Mammary microvascular endothelial cell (primary cell): ENCODE measurements around the gene SMIM10L2A. TPM values are rescaled to one million over a fixed set of nuclear protein-coding genes. Genes with fewer than 3 reads are reported as not detected.

Experiments used
- total RNA-seq: library from RNA; depleted of rRNA; stranded (reverse); fragments of >200 nt; gene quantifications from 2 replicates; pipeline ENCODE4 v1.2.3, GENCODE V29; 2015

The SMIM10L2A gene
- 0.10 and 0.20 TPM in 2 replicates for total RNA-seq

DNA sequence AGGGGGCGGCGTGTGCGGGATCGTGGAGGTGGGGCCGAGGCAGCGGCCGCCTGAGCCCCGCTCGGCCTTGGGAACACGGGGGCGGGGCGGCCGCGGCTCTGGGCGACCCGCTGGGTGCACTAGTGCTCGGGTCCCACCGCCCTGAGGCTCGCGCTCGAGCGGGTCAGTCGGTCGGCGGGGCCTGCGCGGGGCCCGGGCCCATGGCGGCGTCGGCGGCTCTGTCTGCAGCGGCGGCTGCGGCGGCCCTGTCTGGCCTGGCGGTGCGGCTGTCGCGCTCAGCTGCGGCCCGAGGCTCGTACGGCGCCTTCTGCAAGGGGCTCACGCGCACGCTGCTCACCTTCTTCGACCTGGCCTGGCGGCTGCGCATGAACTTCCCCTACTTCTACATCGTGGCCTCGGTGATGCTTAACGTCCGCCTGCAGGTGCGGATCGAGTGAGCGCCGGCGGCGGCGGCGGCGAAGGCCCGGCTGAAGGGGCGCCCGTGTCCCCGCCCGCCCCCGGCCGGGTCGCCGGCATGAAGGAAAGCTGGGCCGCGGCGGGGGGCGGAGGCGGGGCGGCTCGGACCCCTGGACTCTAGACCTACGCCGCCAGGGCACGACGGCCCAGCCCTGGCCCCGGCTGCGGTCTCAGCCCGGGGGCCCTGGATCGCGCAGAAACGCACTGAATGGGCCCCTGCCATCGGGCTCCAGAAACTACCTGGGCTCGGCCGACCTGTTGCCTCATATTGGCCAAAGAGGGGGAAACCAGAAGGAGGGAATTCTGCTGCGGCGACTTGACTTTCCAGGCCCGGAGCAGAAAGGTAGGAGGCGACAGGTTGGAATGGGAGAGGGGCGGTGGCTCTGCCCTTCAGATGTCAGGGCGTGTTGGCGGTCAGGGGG is at the start of gene SMIM10L2A:
Gene SMIM10L2A, plus strand, starts transcription at position 13 of the 878 bp plus-strand sequence. Its CDS starts 188 bp downstream, at position 201.

Other genes starting within 250 kb of the SMIM10L2A start
- not detected in 2 replicates for gene ETDA, start 169.9 kb upstream of the SMIM10L2A start, total RNA-seq
- not detected in 2 replicates for gene ETDC, start 112.5 kb upstream of the SMIM10L2A start, total RNA-seq
- 3.7 and 4.5 TPM in 2 replicates for gene ZNF75D, start 77.8 kb upstream of the SMIM10L2A start, total RNA-seq
- 3.4 and 3.5 TPM in 2 replicates for gene ZNF449, start 77.1 kb upstream of the SMIM10L2A start, total RNA-seq
- gene INTS6L, start 98.7 kb downstream of the SMIM10L2A start, total RNA-seq: 0.93 and 1.5 TPM in 2 replicates